Muscle of back (tissue), 11 donors: Measurements from ENCODE around the gene CFAP58. TPM values are rescaled to one million over a fixed set of nuclear protein-coding genes. Genes with fewer than 3 reads are reported as not detected.

Experiments
- DNase-seq, 3 donors: peaks; one replicate each; pipeline versions ENCODE4 v3.0.0 to v3.0.0-alpha.2; 2013
- polyA plus RNA-seq, 10 donors: library from polyadenylated mRNA; unstranded; fragments of 120-200 nt; gene quantifications; one replicate each; pipeline ENCODE4 v1.2.1, GENCODE V29; 2013; ENCODE audit not compliant: insufficient read length in 10 of 10

CFAP58 gene
- polyA plus RNA-seq, 10 donors = 0.24 to 0.72 (median 0.35) TPM

DNA sequence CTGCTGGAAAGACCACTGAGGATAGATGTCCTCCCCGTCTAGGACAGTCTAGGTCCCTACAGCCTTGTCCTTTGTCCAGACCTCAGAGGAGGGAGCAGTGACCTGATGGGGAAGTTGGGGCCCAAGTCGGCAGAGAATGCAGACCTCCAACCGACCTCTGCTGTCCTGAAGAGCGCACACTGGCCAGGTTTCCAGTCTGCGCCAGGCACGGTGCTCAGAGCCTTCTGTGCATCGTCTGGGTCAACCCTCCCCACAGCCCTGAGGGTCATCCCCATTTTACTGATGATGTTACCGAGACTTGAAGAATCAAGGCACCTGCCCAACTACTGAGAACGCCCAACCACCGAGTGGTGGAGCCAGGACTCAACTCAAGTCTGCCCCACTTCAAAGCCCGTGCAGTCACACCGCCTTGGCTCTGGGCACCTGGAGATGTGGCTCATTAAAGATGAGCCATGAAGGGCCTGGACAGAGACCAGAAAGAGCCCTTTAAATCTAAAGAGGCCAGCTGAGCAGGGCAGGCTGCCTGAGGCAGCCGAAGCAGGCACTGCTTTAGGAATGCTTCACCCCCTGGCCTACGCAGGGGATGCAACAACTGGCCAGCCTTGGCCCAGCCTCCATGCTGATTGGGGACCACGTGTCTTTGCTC lies 19.8 kb upstream of the CFAP58 start:
- DNase-seq = no peak

DNA sequence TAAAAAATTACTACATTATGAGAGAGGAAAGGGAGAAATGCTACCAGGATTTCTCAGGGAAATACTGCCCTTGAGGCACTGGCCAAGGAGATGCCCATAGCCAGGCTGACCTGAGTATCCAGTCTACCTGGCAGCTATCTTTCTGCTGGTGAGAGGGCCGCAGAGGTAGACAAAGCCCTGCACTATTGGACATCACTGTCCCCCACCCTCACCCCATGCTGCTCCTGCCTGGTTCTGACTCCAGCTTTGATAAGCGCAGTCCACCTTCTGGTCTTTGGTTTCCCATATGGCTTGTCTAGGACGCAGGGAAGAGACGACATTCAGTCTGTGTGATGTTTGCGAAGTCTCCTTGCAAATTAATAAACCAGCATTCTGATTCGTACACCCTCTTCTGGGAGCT lies 19.1 kb upstream of the CFAP58 start:
- no peak for DNase-seq

DNA sequence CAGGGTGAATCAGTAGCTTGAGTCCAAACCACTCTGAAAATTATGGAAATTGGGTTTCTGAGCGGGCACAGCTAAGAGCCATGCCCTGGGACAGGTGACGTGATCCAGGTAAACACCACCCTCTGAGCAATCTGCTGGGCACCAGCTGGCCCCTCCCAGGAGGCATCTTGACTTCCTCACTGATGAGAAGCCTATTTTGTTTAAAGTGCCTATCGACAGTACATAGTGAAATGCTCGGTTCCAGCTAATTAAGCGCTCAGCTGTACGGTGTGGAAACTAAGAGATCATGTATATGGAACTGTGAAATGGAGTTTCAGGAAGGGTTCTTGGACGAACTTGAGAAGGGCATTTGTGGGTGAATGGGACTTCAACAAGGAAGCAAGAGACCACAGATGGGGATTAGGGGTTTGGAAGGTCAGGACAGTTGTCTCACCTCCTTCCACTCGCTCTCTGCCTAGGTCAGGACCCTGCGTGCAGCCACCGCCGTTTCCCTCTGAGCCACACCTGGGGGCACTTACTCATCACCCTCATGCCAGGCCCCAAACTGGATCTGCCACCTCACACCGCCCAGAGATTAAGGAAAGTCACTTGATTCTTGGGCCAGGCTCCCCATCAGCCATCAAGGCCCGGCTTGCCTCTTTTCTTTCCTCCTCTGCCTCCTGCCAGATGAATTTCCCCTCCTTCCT lies 18.5 kb upstream of the CFAP58 start:
- no peak for DNase-seq

DNA sequence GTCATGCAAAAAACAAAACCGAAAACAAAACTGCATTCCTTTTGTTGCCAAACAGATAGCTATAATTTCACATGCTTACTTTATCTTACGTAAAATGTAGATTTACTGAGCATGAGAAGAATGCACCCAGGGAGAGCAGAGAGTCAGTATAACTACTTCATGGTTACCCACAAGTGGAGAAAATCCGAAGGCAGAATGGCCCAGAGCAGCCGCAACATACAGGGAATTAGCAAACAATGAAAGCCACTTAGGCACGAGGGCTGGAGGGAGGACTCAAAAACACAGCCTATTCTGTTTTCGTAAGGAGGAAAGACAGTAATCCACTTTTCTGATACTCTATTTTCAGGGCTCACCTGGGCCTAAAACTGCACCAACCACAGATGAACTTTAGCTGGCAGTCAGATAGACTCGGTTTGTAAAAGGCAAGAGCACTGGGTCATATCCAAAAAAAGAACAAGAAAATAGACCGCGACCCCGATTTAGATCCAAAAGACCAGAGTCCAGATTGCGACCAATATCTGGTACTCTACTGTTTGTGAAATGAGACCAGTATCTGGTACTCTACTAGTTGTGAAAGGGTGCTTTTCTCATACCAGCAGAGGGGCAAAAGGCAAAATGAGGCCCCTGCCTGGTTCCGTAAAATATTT lies 16.7 kb upstream of the CFAP58 start:
- DNase-seq = peak in 1 of 3 donors; percentile 58

DNA sequence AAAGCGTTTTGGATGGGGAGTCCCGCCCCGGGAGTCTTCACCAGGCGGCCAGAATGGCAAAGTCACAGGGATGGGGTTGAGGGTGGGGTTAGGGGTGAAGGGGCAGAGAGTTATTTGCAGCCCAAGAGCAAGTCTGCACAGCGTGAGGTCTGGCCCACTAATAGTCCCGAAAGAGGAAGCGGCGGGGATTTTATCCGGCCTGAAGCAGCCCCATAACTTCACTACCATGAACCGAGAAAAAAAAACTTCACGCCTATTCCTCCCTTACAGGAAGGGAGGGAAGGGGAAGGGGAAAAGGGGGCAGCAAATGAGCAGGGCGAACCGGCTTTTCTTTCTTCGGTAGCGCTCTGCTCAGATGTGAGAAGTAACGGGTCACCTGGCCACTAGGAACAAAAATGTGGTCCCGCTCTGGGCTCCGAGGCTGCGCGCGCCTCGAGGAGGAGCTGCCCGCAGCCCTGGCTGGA lies 16.1 kb upstream of the CFAP58 start:
- DNase-seq = no peak

DNA sequence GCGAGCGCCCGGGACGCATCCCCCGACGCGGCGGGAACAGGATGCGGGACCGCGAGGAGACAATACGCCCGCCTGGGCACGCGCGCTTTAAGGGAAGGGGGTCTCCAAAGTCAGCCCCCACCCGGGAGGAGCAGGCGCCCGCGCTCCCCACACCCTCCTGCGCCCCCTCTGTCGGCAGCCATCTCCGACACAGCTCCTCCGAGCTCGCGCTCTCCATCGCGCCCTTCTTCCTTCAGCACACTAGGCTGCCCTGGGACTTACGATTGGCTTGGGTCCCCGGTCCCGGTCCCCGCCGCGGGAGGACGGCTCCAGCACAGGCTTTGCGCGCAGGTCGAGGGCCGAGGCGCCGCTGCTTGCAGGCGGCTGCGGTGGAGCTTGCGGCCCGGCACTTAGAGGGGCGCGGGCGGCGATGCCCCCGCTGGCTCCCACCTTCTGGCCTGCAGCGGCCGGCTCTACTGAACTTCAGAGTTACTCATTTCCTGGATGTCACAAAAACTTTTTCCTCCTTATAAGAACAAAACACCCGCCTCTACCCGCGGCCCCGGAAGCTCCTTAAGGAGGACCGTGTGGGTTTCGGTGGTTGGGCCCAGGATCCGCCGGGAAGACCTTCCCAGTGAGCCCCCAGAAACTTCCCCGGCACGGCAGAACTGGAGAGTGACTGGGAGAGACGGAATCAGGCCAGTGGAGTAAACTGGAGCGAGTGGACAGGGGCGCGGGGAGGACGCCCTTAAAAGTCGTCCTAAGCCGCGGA lies 15.5 kb upstream of the CFAP58 start, which contains the start of gene ITPRIP:
ITPRIP (minus strand) TSS at position 481 of the 751 bp plus-strand sequence. CDS start 22,414 bp downstream, outside the sequence.
- peak; percentile 85 to 96 (median 85) for DNase-seq

DNA sequence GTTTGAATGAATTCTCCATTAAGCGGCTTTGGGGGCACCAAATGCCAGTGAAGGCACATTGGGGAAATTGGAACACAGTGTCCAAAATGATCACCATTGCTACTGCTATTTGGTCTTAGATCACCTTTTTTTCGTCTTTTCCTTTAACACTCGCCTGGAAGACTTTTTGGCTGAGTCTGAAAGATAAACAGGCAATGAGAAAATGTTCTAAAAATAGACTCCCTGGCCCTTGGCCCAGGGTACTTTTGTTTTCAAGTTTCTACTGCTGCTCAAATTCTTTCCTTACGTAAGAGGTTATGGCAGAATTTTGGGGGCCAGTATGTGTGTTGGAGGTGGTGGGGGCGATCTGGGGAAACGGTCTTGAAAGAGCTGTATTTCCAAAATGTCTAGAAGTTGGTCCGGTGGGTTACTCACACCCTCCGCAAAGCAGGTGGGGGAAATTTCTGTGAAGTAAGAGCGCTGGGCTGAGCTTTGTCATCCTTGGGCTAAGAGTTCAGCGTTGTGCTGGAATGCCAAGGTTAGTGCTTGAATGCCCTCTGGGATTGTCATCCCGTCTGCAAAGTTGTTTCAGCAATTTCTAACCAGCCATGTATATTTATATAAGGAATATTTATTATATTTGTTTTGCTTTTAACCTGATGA lies 14.0 kb upstream of the CFAP58 start:
- DNase-seq = peak; percentile 83 to 94 (median 90)

DNA sequence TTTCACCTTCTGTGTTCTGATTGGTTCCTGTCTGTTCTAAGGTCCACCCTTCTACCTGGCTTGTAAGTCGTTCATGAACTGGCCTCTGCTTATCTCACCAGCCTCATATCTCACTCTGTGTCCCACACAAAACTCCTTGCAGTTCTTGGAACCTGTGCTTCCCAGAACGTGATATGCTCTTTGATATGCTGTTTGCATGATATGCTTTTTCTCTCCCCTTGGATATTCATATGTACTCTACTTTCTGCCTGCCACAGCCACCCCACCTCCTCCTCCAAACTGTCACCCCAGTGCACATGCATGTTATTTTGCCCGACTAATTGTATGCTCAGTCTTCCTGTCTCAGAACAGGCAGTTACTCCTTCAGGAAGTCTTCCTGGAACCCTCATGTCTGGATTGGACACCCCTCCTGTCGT lies 13.5 kb upstream of the CFAP58 start:
- DNase-seq = no peak

DNA sequence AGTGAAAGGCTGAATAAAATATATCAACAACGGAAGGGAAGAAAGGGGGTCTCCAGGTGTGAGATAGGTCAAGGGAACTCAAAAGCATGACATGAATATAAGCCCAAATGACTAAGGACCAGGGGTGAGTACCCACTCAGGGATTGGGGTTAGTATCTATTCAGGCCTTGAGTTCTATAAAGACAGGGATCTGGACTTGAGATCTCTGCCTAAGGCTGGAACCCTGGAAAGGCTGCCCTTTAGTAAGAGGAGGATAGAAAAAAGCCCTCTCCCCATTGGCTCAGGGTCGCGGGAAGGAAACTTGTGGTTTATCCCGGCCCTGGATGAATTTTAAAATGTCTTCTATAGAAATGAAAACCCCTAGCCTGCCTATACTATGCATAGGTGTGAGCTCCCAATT lies 13.0 kb upstream of the CFAP58 start:
- no peak for DNase-seq

DNA sequence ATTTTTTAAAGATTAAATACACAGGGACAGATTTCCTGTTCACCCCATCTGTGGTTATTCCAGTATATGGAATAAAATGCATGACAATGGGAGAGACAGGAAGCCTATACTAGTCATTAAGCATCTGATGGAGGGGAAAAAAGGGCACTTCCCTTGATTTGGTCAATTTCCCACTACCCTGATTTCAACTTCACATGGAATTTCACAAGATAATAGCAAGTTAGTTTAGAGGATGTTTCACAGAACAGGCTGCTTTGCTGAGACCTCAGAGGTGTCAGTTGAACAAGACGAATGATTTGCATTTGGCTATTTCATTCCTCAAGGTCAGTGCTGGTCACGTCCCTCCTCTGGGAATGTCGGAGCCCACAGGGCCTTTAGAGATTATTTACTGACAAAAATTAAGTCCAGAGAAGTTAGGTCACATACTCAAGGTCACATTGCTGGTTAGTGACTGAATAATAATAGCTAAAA lies 10.7 kb upstream of the CFAP58 start:
- DNase-seq = peak in 1 of 3 donors; percentile 5

DNA sequence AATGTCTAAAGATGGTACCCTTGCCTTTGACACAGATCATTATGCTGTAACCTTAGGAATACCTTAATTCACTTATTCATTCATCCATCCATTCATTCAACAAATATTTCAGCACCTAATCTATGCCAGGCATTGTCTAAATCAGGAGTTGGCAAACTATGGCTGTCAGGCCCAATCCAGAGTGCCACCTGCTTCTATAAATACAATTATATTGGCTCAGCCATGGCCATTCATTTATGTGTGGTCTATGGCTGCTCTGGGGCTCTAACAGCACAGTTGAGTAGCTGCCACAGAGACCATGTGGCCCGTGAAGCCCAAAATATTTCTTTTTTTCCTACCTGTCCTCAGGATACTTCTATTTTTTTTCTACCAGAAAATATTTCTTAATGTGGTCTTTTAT lies 9.4 kb upstream of the CFAP58 start:
- no peak for DNase-seq

DNA sequence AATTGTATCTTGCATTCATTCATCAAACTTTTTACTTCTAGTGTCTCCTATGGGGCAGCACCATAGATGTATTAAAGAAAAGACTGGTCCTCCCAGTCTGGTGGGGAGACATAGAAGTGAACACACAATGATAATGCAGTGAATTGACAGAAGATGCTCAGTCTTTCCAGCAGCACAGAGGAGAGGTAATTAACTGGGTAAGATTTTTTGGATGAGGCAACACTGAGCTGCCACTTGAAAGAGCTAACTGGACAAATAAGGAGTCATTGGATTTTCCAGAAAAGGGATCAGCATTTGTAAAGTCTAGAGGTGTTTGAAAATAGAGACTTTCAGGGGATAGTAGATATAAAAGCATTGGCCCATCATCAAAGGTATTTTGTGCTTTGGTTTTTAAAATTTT lies 8.1 kb upstream of the CFAP58 start:
- no peak for DNase-seq

DNA sequence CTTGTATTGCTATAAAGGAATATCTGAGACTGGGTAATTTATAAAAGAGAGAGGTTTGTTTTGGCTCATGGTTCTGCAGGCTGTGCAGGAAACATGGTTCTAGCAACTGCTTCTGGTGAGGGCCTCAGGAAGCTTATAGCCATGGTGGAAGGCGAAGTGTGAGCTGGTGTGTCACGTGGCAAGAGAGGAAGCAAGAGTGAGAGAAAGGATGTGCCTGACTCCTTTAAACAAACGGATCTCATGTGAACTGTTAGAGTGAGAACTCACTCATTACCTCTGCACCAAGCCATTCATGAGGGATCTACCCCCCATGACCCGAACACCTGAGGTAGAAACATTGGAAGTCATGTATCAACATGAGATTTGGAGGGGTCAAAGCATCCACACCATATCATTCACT lies 7.7 kb upstream of the CFAP58 start:
- DNase-seq = no peak

DNA sequence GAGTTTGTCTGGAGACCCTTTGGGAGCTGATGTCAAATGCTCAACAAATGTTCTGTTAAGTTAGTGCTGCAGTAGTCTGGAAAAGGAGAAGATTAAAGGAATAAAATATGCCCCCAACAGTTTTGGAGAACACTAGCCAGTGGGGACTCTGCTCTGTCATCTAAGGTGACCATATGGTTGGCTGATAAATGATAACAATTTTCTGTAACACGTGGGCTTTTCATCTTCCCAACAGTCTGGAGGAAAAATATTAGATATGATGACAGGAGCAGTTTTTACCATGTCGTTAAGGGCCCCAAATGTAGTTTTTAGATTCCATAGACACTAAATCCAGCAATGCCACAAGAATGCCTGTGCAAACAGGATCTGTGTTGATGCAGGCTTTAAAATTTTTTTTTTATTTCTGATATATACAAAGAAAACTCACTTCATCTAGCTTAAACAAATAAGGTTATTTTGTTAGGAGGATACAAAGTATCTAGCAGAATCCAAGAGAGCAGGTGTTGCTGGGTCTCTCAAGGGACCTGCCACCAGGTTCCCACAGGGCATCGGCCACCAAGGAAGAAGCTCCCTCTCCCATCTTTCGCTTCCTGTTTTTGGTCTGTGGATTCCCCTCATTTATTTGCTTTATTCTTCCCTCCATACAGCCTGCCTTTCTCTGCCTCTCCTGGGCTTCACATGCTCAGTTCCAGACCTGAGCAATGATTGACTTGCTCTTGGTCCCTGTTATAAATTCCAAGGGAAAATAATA lies 6.2 kb upstream of the CFAP58 start:
- no peak for DNase-seq

DNA sequence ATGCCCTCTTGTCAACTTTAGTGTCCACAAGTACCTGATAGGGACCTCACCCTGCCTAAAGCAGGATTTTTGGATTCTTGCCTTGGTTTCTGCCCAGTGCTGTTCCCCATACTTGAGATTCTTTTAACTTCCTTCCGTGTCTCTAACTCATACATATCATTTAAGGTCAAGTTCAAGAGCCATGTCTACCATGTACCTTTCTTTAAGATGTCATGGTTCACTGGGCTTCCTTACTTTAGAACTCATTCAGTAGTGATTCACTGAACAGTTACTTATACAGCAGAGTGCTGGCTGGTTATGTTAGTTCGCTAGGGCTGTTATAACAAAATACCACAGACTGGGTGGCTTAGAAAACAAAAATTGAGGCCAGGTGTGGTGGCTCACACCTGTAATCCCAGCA lies 5.0 kb upstream of the CFAP58 start:
- no peak for DNase-seq

DNA sequence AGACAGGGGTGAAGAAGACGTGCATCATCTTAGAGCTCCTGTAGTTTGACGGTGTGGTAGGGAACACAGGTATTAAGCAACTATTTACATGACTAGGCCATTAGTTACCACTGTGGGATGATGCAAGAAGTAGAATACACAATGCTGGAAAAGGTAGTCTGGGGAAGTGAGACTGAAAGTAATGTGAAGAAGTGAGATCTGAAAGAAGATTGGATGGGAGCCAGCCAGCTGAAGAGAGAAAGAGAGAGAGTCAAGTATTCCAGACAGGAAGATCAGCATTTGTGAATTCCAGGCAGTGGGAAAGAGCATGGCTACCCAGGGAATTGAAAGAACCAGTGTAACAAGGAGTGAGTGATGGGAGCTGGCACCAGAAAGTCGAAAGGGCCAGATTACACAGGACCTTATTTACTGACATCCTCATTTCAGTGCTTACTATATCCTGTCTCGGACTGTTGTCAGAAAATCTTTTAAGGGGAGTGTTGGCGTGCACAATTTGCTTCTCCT lies 4.0 kb upstream of the CFAP58 start:
- peak; percentile 52 to 83 (median 64) for DNase-seq

DNA sequence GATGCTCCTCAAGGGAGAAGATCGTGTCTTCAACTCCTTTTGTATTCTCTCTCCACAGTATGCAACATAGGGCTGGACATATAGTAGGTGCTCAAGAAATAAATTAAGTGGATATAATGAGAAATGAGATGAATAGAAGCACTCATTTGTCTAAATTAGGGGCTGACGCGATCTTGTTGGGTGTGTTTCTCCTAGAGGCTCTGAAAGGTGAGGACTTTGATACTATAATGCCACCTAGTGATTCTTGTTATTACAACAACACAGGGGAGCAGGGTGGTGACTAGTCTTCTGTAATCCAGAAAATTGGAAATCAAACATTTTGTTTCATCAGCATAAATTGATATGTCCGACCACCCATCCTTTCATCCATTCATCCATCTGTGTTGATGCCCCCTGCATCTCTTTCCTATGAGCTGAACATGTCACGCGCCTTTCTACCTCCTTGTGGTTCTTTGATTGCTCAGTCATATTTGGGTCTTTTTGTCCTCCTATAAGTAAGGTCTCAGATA lies 3.5 kb upstream of the CFAP58 start:
- DNase-seq = peak; percentile 66 to 86 (median 73)

DNA sequence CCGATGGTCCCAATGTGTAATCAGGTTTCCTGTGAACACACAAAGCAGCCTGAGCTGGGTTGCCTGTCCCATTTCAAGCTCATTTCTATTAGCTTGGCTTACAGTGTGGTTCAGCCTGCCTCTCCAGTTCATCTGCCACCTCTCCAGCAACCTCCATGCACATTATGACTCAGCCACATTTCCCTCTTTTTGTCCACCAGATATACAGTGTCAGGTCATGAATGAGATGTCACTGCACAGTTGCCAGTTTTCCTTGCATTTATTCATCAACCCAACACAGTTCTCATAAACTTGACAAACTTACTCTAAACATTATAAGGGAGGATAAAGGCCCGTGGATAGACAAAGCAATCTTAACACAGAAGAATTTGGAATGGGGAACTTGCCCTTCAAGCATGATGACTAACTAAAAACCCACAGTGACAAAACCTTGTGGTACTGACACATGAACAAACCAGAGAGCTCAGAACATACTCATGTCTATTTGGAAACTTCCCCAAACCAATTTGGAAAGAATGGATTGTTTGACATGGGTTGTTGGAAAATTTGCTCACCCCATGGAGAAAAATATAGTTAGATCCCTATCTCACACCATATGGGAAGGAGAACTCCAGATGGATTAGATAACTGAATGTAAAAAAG lies 2.5 kb upstream of the CFAP58 start:
- DNase-seq = peak in 2 of 3 donors; percentile 9 to 59

DNA sequence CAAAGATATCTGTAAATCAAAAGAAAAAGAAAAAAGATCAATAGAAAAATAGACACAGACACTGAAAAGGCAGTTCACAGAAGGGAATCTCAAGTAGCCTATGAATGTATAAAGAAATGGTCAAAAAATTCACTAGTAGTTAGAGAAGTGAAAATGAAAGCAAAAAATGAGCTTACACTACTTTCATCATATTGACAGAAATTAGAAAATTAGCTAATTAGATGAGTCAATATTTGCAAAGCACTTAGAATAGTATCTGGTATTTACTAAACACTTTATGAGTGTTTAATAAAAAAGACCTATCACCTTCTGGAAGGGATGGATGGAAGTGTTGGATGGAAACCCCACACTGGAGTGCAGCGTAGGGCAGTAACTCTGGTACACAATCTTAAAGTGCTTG lies 1.7 kb upstream of the CFAP58 start:
- DNase-seq = no peak

DNA sequence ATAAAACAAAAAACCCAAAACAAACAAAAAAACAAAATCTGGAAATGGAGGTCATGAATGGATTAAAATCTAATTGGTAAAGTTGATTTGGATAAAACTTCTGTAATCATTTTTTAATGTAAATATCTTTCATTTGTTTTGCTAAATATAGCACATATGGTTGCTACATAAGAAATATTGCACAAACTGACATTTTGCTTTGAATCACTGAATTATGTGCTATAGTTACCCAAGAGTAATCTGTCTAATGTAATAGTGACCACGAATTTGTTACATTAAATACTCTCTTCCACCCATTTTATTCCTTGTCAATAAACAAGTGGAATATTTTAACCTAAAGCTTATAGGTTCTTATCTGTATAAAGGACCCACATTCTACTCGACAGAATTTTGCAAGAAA lies 6.2 kb downstream of the CFAP58 start:
- no peak for DNase-seq
